IMR-90 (cell line): ENCODE results near the gene CD1D.

Source experiments
- CHD1 ChIP-seq: IDR thresholded peaks from 2 replicates; pipeline ENCODE4 v1.6.1; 2012; ENCODE audit warnings: low read depth, low read length, improper control_type of control experiment
- MAFK ChIP-seq: IDR thresholded peaks from 2 replicates; pipeline ENCODE4 v1.6.1; 2012; ENCODE audit warnings: low read depth, low read length, improper control_type of control experiment
- POLR2A ChIP-seq: IDR thresholded peaks from 2 replicates; pipeline ENCODE4 v1.6.1; 2012; ENCODE audit warnings: mild to moderate bottlenecking, low read depth, low read length
- TF ChIP-seq, protein P1 (sequence below): conservative IDR thresholded peaks from 2 replicates; pipeline ENCODE4 v1.5.1; 2012; ENCODE audit warnings: mild to moderate bottlenecking, low read depth, low read length, improper control_type of control experiment

DNA sequence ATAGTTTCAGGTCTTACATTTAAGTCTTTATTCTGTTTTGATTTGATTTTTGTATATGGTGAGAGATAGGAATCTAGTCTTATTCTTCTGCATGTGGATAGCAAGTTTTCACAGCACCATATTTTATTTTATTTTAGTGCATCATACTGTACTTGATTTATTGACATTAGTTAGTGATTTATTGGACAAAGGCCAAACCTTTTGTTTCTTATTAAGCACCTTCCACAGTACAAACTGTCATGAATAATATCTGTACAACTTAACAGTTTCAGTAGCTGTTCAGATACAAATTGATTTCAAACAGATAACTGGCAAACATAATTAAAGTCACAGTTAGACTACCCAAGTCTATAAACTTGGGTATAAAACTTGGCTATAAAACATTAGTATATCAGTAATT is 15.8 kb downstream of the CD1D start:
- TF ChIP-seq, protein P1, sequence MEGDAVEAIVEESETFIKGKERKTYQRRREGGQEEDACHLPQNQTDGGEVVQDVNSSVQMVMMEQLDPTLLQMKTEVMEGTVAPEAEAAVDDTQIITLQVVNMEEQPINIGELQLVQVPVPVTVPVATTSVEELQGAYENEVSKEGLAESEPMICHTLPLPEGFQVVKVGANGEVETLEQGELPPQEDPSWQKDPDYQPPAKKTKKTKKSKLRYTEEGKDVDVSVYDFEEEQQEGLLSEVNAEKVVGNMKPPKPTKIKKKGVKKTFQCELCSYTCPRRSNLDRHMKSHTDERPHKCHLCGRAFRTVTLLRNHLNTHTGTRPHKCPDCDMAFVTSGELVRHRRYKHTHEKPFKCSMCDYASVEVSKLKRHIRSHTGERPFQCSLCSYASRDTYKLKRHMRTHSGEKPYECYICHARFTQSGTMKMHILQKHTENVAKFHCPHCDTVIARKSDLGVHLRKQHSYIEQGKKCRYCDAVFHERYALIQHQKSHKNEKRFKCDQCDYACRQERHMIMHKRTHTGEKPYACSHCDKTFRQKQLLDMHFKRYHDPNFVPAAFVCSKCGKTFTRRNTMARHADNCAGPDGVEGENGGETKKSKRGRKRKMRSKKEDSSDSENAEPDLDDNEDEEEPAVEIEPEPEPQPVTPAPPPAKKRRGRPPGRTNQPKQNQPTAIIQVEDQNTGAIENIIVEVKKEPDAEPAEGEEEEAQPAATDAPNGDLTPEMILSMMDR: no peak
- TF ChIP-seq POLR2A (no peak), MAFK (no peak), CHD1 (no peak)
